ENCODE data around the gene FMNL2. TPM values are rescaled to one million over a fixed set of nuclear protein-coding genes. Genes with fewer than 3 reads are reported as not detected.

FMNL2 gene
- total RNA-seq, 1 donor from 2014 or later, result 12.0 TPM

DNA sequence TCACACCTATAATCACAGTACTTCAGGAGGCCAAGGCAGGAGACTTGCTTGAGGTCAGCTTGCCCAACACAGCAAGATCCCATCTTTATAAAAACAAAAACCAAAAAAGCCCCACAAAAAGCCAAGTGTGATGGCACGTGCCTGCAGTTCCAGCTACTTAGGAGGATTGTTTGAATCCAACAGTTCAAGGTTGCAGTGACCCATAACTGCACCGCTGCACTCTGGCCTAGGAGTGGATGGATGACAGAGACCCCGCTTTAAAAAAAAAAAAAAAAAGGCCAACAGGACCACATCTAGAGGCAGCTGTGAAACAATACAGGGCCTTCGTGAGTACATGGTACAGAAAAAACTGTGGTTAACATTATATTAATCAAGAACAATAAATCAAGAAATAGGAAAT lies 326.1 kb downstream of the FMNL2 start:
- no peaks in the 10 kb centered on the region for H3K27me3 ChIP-seq
- peaks cover 54 to 88% of the 10 kb centered on the region in 2 donors for H3K36me3 ChIP-seq
- no peak for DNase-seq (ENCODE audit: low spot score in 2 of 2)
- H3K4me3 ChIP-seq, result no peak overlapping the region
- H3K27ac ChIP-seq, result no peak overlapping the region
- H3K4me1 ChIP-seq, result no peaks in the 10 kb centered on the region
- intact Hi-C loops (cut with DNase I), result no loop called here
- H3K9me3 ChIP-seq, result no peaks in the 10 kb centered on the region
- TF ChIP-seq CTCF (IDR thresholded peaks at IDR 0.05), result no peak

DNA sequence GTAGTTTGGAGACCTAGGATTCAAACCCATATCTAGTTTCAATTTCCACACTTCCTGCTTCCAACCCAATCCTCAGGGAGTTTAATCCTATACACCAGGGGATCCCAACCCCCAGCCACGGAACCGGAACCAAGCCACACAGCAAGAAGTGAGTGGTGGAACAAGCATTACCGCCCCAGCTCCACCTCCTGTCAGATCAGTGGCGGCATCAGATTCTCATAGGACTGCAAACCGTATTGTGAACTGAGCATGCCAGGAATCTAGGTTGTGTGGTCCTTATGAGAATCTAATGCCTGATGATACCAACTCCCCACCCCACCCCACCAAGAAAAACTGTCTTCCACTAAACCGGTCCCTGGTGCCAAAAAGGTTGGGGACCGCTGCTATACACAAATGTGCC lies 329.8 kb downstream of the FMNL2 start:
- H3K9me3 ChIP-seq, result no peaks in the 10 kb centered on the region
- H3K27ac ChIP-seq, result no peak overlapping the region
- intact Hi-C loops (cut with DNase I), result no loop called here
- H3K4me3 ChIP-seq, result no peak overlapping the region
- TF ChIP-seq CTCF (IDR thresholded peaks at IDR 0.05), result no peak
- no peaks in the 10 kb centered on the region for H3K27me3 ChIP-seq
- no peaks in the 10 kb centered on the region for H3K4me1 ChIP-seq
- DNase-seq (ENCODE audit: low spot score in 2 of 2), result no peak
- peaks cover 38 to 92% of the 10 kb centered on the region in 2 donors for H3K36me3 ChIP-seq

DNA sequence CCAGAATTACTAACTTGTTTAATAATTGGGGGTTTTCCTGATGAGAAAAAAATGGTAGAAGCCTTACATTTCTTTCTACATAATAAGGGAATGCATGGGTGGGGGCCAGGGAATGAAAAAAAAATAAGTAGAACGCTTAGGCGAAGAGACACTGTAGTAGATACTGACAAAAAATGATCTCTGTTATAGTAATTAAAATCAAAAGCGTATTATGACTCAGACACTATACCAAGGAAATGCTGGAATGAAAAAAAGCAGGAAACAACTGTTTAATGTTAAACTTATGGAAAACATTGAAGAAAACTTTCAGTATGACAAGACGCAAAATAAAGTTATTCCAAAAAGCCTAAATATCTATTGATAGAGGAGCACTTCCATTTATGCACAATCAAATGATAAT lies 339.4 kb downstream of the FMNL2 start:
- peaks cover 50 to 79% of the 10 kb centered on the region in 2 donors for H3K36me3 ChIP-seq
- intact Hi-C loops (cut with DNase I), result no loop called here

DNA sequence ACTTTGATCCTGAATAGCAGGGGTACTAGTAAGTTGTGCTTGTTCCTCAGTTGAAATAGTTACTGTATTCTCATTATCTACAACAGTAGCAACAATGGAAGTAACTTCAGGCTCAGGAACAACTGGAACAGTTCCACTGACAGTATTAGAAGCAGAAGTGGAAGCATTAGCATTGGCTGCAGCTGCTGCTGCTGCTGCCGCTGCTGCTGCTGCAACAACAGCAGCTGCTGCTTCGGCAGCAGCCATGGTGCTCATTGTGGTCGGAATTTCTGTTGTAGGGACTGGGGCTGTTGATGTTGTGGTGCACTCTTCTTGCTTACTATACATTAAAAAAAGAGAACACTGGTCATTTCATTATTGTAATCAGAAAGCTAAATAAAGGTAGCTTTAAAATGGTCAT lies 341.5 kb downstream of the FMNL2 start:
- H3K9me3 ChIP-seq, result no peaks in the 10 kb centered on the region
- DNase-seq (ENCODE audit: low spot score in 2 of 2), result no peak
- TF ChIP-seq CTCF (IDR thresholded peaks at IDR 0.05), result no peak
- intact Hi-C loops (cut with DNase I), result no loop called here
- H3K27ac ChIP-seq, result no peak overlapping the region
- H3K36me3 ChIP-seq, result peaks cover 53 to 71% of the 10 kb centered on the region in 2 donors
- H3K4me1 ChIP-seq, result no peaks in the 10 kb centered on the region
- no peak overlapping the region for H3K4me3 ChIP-seq
- no peaks in the 10 kb centered on the region for H3K27me3 ChIP-seq

More for the DNA sequence above, 339.4 kb downstream of the FMNL2 start:
- Histone ChIP-seq H3K9me3 (no peaks in the 10 kb centered on the region), H3K27me3 (no peaks in the 10 kb centered on the region), H3K4me1 (no peaks in the 10 kb centered on the region), H3K4me3 (no peak overlapping the region), H3K27ac (no peak overlapping the region)
- no peak for TF ChIP-seq CTCF (IDR thresholded peaks at IDR 0.05)
- no peak for DNase-seq (ENCODE audit: low spot score in 2 of 2)

- Histone ChIP-seq H3K9me3 (no peaks in the 10 kb centered on the region), H3K36me3 (peaks cover 42 to 51% of the 10 kb centered on the region in 2 donors), H3K4me1 (no peaks in the 10 kb centered on the region), H3K4me3 (no peak overlapping the region), H3K27me3 (no peaks in the 10 kb centered on the region), H3K27ac (no peak overlapping the region)
- no peak for TF ChIP-seq CTCF (IDR thresholded peaks at IDR 0.05)
- intact Hi-C loops (cut with DNase I), result no loop called here
- no peak for DNase-seq (ENCODE audit: low spot score in 2 of 2)
Observed at GRCh38 chr2:152678808-152679207, 343.8 kb downstream of the FMNL2 start.

GRCh38 chr2:152682663-152683062 lies 347.7 kb downstream of the FMNL2 start:
- H3K27me3 ChIP-seq, result no peaks in the 10 kb centered on the region
- no peak overlapping the region for H3K4me3 ChIP-seq
- DNase-seq (ENCODE audit: low spot score in 2 of 2), result no peak
- TF ChIP-seq CTCF (IDR thresholded peaks at IDR 0.05), result no peak
- H3K4me1 ChIP-seq, result no peaks in the 10 kb centered on the region
- no peak overlapping the region for H3K27ac ChIP-seq
- peaks cover 21 to 26% of the 10 kb centered on the region in 2 donors for H3K36me3 ChIP-seq
- no peaks in the 10 kb centered on the region for H3K9me3 ChIP-seq
- intact Hi-C loops (cut with DNase I), result no loop called here
